ENCODE measurements around the gene TNFSF4.
"Not testable (repeated sequence)": the region's sequence is repeated elsewhere in the genome, so short reads cannot be mapped to it uniquely, and the experiment has no call there.

The TNFSF4 gene, protein sequence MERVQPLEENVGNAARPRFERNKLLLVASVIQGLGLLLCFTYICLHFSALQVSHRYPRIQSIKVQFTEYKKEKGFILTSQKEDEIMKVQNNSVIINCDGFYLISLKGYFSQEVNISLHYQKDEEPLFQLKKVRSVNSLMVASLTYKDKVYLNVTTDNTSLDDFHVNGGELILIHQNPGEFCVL

DNA sequence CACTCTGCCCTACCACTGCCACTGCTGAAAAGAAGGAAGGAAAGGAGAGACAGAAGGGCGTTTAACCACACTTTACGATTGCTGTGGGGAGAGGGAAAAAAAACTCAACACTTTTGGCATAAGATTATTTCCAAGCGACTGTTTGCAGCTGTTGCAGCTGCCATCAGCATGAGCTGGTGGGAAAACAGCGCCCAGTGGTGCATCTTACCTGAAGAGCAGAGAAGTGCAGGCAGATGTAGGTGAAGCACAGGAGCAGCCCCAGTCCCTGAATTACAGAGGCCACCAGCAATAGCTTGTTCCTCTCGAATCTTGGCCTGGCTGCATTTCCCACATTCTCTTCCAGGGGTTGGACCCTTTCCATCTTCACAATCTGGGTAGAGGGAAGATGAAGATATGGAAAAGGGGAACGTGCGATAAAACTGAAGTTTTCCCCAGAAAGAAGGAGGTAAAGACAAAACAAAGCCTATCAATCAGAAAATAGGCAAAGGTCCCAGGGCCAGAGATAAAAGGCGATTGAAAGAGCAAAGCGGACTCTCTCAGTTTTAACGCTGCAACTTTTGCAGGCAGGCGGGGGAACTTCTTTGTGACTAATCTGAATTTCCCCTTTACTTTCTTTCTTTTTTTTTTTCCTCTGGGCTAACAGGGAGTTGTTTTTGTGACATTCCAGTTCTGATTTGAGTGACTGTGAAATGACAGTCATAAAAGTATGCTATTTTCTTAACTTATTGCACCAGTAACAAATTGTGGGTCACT is at the start of gene TNFSF4:
TNFSF4 (minus strand) TSS at position 516 of the 753 bp plus-strand sequence; CDS start at position 361, 155 bp downstream.
- DNase-seq (ENCODE audit: low read depth in 1 of 2, low spot score in 1 of 2), result no peak
- TF ChIP-seq JUND (IDR thresholded peaks at IDR 0.05; ENCODE audit: low read depth), result no peak
- in situ Hi-C loops (cut with HindIII; ENCODE audit: low pct_unique_long_range_greater_than_20kb, low sequenced_read_pairs), result no loop called here

DNA sequence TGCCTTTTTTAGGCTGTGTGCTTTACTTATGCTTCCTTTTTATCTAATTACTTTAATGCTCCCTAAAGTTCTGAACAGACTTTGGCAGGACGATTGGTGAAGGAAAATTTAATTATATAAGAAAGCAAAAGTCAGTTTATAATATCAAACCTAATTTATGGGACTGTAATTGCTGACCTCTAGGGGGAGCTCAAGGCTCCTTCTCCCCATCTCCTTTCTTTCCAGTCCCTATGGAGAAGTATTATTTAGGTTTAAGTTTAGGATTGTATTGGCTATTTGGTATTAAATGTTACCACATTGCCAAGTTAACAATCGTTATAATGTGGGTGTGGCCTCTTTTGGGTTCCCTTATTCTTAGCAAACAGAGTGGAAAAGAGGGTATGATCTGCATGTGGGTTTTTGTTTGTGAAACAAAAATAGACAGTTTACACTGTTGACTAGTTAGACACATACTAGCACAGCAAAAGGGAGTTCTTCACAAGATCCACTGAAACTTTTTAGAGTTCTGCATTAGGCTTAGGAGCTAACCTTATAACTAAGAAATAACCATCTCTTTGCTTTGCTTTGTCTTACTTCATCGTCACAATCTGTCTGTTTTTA is 48.2 kb upstream of the TNFSF4 start:
- in situ Hi-C loops (cut with HindIII; ENCODE audit: low pct_unique_long_range_greater_than_20kb, low sequenced_read_pairs), result no loop called here
- DNase-seq (ENCODE audit: low read depth in 1 of 2, low spot score in 1 of 2), result peak; percentile 35 to 59

GRCh38 chr1:173253046-173253445 is 45.9 kb upstream of the TNFSF4 start:
- no peak for TF ChIP-seq JUND (IDR thresholded peaks at IDR 0.05; ENCODE audit: low read depth)
- no peak for DNase-seq (ENCODE audit: low read depth in 1 of 2, low spot score in 1 of 2)
- in situ Hi-C loops (cut with HindIII; ENCODE audit: low pct_unique_long_range_greater_than_20kb, low sequenced_read_pairs), result no loop called here

More for the DNA sequence above, 48.2 kb upstream of the TNFSF4 start:
- TF ChIP-seq JUND (IDR thresholded peaks at IDR 0.05; ENCODE audit: low read depth), result no peak

DNA sequence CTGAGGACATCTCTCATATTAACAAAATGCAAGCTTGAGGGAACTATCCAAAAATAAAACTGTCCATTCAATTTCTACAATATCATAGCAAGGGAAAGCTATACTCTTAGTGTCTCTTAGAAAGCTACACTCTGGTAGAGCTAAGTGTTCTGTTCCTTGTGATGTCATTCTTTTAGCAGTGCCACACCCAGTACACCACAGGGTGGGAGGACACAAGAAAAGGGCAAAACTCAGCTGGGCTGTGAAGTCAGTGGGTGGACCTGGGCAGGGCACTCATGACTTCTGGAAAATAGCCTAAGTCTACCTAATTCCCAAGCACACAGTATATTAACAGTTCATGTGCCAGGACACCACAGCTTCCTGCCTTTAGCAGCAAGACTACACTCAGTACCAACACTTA is 42.2 kb upstream of the TNFSF4 start:
- TF ChIP-seq JUND (IDR thresholded peaks at IDR 0.05; ENCODE audit: low read depth), result no peak
- in situ Hi-C loops (cut with HindIII; ENCODE audit: low pct_unique_long_range_greater_than_20kb, low sequenced_read_pairs), result no loop called here
- DNase-seq (ENCODE audit: low read depth in 1 of 2, low spot score in 1 of 2), result no peak

DNA sequence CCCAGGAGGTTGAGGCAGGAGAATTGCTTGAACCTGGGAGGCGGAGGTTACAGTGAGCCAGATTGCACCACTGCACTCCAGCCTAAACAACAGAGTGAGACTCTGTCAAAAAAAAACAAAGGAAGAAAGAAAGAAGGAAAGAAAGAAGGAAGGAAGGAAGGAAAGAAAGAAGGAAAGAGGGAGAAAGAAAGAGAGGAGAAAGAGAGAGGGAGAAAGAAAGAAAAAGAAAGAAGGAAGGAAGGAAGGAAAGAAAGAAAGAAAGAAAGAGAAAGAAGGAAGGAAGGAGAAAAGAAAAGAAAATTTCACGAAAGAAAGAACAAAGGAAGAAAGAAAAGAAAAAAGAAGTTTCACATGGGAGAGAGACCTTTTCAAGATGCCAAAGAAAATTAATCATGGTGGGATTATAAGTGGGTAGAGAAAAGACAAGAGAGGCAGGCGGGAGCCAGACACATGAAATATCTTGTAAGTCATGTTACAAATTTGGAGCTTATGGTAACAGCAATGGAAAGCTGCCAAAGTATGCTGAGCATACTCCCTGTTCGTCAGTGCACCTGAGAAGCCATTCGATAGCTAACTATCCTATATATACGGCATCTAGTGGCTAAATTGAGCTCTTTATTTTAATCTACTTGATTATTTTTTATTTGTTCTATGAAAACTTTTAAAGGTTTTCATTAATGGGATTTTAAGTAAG is 41.3 kb upstream of the TNFSF4 start:
- peak in 1 of 2 experiments; percentile 15 for DNase-seq (ENCODE audit: low read depth in 1 of 2, low spot score in 1 of 2)
- TF ChIP-seq JUND (IDR thresholded peaks at IDR 0.05; ENCODE audit: low read depth), result no peak
- in situ Hi-C loops (cut with HindIII; ENCODE audit: low pct_unique_long_range_greater_than_20kb, low sequenced_read_pairs), result no loop called here

- no peak for DNase-seq (ENCODE audit: low read depth in 1 of 2, low spot score in 1 of 2)
- TF ChIP-seq JUND (IDR thresholded peaks at IDR 0.05; ENCODE audit: low read depth), result no peak
- in situ Hi-C loops (cut with HindIII; ENCODE audit: low pct_unique_long_range_greater_than_20kb, low sequenced_read_pairs), result no loop called here
These were observed 38.8 kb upstream of the TNFSF4 start for GRCh38 chr1:173245892-173246291.

DNA sequence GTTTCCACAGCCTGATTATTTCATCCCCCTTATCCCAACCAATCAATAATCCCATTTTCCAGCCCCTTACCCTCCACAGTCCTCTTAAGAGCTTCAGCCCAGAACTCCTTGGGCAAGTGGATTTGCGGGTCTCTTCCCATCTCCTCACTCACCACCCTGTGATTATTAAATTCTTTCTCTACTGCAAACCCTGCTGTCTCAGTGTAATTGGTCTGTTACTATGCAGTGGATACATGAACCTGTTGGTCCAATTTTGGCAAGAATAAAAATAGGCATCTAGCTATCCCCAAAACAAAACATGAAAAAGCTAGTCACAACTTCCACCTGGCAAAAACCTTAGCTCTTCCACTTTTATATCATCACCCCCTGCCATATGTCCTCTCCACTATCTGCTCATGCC is 36.2 kb upstream of the TNFSF4 start:
- no peak for TF ChIP-seq JUND (IDR thresholded peaks at IDR 0.05; ENCODE audit: low read depth)
- in situ Hi-C loops (cut with HindIII; ENCODE audit: low pct_unique_long_range_greater_than_20kb, low sequenced_read_pairs), result no loop called here
- no peak for DNase-seq (ENCODE audit: low read depth in 1 of 2, low spot score in 1 of 2)

GRCh38 chr1:173241528-173242347 is 34.6 kb upstream of the TNFSF4 start:
- no peak for DNase-seq (ENCODE audit: low read depth in 1 of 2, low spot score in 1 of 2)
- no peak for TF ChIP-seq JUND (IDR thresholded peaks at IDR 0.05; ENCODE audit: low read depth)
- in situ Hi-C loops (cut with HindIII; ENCODE audit: low pct_unique_long_range_greater_than_20kb, low sequenced_read_pairs), result no loop called here

GRCh38 chr1:173240609-173241008 is 33.5 kb upstream of the TNFSF4 start:
- DNase-seq (ENCODE audit: low read depth in 1 of 2, low spot score in 1 of 2), result no peak
- no peak for TF ChIP-seq JUND (IDR thresholded peaks at IDR 0.05; ENCODE audit: low read depth)
- in situ Hi-C loops (cut with HindIII; ENCODE audit: low pct_unique_long_range_greater_than_20kb, low sequenced_read_pairs), result no loop called here

GRCh38 chr1:173239058-173239457 is 31.9 kb upstream of the TNFSF4 start:
- in situ Hi-C loops (cut with HindIII; ENCODE audit: low pct_unique_long_range_greater_than_20kb, low sequenced_read_pairs), result no loop called here
- TF ChIP-seq JUND (IDR thresholded peaks at IDR 0.05; ENCODE audit: low read depth), result no peak
- no peak for DNase-seq (ENCODE audit: low read depth in 1 of 2, low spot score in 1 of 2)

GRCh38 chr1:173234899-173235298 is 27.8 kb upstream of the TNFSF4 start:
- no peak for TF ChIP-seq JUND (IDR thresholded peaks at IDR 0.05; ENCODE audit: low read depth)
- in situ Hi-C loops (cut with HindIII; ENCODE audit: low pct_unique_long_range_greater_than_20kb, low sequenced_read_pairs), result no loop called here
- DNase-seq (ENCODE audit: low read depth in 1 of 2, low spot score in 1 of 2), result no peak

DNA sequence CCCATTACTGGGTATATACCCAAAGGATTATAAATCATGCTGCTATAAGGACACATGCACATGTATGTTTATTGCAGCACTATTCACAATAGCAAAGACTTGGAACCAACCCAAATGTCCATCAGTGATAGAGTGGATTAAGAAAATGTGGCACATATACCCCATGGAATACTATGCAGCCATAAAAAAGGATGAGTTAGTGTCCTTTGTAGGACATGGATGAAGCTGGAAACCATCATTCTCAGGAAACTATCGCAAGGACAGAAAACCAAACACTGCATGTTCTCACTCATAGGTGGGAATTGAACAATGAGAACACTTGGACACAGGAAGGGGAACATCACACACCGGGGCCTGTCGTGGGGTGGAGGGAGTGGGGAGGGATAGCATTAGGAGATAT is 27.3 kb upstream of the TNFSF4 start:
- DNase-seq (ENCODE audit: low read depth in 1 of 2, low spot score in 1 of 2); in situ Hi-C loops (cut with HindIII; ENCODE audit: low pct_unique_long_range_greater_than_20kb, low sequenced_read_pairs): not testable (repeated sequence)

DNA sequence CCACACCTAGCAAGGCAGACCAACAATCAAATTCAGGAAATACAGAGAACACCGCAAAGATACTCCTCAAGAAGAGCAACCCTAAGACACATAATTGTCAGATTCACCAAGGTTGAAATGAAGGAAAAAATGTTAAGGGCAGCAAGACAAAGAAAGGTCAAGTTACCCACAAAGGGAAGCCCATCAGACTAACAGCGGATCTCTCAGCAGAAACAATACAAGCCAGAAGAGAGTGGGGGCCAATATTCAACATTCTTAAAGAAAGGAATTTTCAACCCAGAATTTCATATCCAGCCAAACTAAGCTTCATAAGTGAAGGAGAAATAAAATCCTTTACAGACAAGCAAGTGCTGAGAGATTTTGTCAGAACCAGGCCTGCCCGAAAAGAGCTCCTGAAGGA is 21.9 kb upstream of the TNFSF4 start:
- DNase-seq (ENCODE audit: low read depth in 1 of 2, low spot score in 1 of 2); in situ Hi-C loops (cut with HindIII; ENCODE audit: low pct_unique_long_range_greater_than_20kb, low sequenced_read_pairs): not testable (repeated sequence)

Measured in T47D (cell line).